ENCODE data around the gene OVAAL.
"Not testable (repeated sequence)": the region's sequence is repeated elsewhere in the genome, so short reads cannot be mapped to it uniquely, and the experiment has no call there.

The OVAAL gene

DNA sequence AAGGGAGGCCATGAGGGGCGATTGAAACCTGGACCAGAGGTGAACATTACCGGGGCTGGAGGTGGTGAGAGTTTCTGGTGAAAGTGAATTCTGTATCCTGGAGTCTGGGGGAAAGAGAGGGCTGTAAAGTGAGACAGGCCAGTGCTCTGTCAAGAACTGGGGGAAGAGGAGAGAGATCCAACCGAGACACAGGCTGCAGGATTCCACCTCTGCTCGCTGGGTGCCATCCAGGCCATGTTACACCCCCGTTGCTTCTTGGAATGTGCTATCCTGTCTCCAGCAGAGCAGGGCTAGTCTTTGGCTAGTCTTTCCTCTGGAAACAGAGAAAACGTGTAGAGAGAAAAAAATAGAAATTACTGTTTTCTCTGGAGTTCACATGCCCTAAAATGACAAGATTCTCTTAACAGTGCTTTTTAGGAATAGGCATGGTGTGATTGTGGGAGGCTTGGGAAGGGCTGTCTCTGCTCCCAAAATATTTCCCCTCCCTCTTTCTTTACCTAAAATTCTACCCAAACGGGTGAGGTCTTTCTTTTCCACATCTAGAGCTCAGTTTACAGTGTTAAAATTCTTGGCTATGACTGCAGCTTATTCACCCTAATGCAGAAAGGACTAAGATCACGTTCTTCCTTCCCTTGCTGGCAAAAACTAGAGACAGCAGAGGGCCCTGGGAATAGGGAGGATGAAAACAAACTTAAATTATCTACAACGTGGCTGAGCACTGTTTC lies 16.5 kb upstream of the OVAAL start:
- no peak for DNase-seq

DNA sequence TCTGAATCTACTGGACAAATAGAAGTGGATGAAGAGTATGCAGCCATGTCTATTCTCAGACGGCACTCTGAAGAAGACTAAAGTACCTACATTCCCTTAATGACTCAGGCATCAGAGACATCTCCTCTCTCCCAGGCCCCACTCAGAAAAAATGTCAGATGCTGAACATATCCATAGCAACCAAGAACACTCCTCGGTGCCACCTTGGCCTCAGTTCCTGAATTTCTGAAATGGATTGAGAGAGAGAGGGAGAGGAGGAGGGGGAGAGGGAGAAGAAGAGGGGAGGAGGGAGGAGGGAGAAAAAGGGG lies 16.0 kb upstream of the OVAAL start:
- DNase-seq: no peak

- DNase-seq: no peak
These were observed 14.7 kb upstream of the OVAAL start for GRCh38 chr1:180544050-180544449.

GRCh38 chr1:180545991-180546390 lies 12.8 kb upstream of the OVAAL start:
- no peak for DNase-seq

DNA sequence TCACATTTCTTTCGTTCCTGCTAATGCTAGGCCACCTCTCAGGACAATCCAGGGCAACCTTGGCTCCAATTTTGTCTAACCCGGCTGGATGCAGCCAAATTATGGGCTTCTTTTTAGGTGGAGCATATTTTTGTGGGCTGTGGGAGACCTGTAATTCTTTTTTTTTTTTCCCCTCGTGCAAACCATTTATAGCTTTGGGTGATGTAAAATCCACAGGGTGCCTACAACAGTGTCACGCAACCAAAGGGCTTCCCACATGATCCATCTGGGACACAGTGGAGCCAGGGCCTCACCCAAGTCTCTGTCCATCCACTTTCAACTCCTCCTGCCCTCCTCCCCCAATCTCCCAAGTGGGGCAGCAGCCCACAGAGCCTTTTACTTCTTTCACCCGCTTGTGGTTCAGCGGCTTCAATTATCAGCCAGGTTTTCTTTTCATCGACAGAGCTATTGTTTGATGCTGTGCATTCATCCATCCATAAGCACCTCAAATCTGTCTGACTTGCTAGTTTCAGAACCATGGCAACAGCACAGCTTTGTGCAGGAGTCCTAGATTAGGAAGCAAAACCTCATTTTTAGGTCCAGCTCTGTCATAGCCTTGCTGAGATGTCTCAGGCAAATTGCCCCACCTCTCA lies 10.0 kb upstream of the OVAAL start:
- no peak for DNase-seq

DNA sequence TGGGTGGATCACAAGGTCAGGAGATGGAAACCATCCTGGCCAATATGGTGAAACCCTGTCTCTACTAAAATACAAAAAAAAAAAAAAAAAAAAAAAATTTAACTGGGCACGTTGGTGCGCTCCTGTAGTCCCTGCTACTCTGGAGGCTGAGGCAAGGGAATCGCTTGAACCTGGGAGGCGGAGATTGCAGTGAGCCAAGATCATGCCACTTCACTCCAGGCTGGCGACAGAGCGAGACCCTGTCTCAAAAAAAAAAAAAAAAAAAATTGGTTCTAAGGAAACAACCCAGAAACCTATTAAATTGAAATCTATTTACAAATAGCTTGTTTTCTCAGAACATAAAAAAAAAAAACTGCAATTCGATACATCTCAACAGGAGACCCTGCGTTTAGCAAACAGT lies 9.0 kb upstream of the OVAAL start:
- DNase-seq: not testable (repeated sequence)

GRCh38 chr1:180550241-180550640 lies 8.5 kb upstream of the OVAAL start:
- no peak for DNase-seq

DNA sequence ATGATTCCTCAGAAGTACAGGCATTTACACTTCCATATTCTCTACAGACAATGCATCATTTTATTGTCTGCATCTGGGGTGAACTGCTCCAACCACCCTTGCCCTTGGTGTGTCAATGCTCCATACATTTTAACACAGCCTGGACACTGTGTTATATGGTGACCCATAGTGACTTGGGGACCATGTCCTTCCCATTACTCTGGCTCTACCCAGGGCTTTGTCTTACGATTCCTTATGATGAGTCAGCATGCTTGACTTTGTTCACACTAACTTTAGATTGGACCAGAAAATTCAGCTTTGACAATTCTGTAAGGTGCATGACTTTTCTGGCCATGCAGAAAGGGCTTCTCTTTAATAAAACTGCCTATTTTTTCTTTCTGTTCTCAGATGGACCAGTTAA lies 6.8 kb upstream of the OVAAL start:
- DNase-seq: no peak

DNA sequence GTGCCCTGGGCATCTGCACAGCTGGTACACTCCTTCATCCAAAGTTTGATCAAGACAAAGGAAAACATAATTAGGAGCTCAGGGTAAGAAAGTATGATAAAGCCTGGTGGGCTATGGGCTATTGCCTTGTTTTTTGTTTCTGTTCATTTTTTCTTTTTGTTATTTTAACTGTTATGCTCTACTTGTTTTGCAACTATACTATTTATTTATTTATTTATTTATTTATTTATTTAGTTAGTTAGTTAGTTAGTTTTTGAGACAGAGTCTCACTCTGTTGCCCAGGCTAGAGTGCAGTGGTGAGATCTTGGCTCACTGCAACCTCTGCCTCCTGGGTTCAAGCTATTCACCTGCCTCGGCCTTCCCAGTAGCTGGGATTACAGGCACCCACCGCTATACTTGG lies 5.7 kb upstream of the OVAAL start:
- not testable (repeated sequence) for DNase-seq

DNA sequence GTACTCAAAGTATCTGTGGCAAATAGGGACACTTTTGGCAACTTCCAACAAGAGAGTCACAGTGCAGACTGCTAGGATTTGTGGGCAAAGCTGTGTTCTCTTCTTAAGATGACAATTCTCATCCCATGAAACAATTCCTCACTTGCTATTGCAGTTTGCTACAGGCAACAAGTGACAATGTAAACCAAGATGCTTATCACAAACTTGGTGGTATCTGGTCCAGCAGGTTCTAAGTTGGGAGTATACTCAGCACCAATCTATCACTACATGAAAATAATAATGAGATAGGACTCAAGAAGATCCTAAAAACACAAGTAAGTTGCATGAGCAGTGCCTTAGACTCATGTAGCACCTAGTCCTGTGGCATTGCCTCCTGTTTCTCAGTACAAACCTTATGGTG lies 3.4 kb upstream of the OVAAL start:
- no peak for DNase-seq

DNA sequence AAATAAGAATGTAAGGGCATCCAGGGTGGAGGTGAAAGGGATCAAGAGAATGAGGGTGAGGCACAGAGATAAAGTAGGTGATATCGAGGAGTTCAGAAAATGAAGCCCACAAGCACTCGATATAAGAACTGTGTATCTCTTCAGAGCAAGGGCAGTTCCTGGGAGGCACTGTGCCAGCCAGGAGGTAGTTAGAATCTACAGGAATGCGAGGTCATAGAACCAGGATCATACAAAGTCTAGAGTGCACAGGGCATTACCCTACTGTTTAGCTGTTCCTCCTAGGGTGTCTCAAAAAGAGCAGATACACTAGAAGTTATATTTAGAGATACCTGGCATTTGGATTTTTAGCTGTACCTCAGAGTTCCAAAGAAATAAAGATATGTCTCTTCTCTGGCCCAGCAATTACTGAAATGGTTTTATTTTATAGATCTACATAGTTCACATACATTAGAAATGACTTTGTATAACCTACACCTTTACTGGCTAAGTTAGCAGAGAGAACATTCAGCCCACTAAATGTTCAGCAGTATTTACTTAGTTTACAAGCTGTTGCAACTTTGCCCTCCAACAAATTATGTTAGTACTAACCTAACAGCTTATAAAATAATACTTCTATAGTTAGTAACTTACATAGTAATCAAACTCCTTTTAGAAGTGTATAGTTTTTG lies 1.6 kb downstream of the OVAAL start:
- DNase-seq: no peak

DNA sequence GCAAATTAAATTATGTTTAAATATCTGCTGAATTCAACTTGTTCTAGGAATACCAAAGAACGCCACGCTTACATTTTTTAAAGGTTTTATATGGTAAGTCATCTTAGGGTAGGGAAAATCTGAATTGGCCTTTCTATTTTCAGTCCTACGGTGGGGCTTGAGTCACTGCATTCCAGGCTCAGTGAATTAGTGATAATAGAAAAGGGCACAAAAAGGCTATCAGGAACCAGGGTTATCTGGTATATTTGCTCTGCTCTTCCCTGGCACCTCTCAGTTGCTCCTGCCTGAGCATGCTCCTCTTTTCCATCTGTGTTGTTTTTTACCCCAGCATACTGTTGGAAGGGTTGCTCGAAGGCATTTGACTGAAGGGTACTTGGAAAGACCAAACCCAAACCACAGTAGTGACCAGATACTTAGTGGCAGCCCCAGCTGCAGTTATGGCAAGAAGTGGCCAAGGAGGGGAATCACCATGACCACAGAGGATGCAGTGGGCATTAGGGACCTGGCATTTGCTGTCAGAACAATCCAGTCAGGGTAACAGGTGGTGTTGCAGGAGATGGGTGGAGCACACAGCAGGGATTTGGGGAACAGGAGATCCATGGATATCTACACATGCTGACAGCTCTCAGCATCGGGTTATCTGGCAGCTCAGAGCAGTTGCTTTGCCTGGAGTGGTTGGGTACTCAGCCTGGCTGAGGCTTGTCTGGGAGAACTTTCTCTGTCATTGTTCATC lies 2.3 kb downstream of the OVAAL start:
- no peak for DNase-seq

DNA sequence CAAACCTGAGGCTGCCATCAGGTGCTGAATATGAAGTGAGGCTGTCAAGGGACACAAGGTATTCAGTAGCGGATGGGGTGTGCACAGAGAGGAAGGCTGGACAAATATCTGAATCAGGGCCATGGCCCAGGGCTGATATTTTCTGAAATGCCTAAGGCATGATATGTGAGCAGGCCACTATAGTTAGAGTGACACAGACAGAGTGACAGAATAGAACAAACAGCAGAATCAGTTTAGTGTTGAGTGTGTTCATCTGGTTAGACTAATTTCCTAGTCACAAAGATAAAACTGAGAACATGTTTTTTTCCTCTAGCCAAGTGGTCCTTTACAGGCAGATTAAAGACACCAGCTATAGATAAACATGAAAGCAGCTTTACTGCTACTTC lies 3.9 kb downstream of the OVAAL start:
- DNase-seq: no peak

DNA sequence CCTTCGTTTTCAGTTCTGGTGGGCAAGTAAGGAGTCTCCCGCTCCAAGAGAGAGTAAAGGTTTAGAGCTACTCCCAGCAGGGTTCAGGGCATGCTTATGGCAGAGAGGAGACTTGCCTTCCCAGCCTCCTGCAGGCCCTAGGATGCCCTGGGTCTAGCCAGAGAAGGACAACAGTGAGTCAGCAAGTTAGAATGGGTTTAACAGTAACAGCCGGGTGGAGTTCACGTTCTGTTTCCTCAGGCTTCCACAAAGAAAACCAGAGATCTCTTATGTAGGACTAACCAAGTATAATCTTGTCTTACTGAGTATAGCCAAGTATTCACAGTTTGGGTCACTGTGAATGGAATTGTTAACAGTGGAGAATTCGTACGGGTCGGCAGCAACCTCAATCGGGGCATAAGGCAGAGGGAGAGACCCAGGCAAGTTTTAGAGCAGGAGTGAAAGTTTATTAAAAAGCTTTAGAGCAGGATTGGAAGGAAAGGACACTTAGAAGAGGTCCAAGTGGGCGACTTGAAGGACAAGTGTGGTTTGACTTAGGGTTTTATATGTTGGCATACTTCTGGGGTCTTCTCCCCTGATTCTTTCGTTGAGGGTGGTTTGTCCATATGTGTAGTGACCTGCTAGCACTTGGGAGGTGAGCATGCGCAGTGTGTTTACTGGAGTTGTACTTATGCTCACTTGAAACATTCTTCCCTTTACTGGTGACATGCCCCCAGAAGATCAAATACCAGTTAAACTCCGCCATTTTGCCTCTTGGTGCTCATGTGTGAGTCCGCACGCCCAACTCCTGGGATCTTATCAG lies 4.5 kb downstream of the OVAAL start:
- peak; percentile 13 for DNase-seq

DNA sequence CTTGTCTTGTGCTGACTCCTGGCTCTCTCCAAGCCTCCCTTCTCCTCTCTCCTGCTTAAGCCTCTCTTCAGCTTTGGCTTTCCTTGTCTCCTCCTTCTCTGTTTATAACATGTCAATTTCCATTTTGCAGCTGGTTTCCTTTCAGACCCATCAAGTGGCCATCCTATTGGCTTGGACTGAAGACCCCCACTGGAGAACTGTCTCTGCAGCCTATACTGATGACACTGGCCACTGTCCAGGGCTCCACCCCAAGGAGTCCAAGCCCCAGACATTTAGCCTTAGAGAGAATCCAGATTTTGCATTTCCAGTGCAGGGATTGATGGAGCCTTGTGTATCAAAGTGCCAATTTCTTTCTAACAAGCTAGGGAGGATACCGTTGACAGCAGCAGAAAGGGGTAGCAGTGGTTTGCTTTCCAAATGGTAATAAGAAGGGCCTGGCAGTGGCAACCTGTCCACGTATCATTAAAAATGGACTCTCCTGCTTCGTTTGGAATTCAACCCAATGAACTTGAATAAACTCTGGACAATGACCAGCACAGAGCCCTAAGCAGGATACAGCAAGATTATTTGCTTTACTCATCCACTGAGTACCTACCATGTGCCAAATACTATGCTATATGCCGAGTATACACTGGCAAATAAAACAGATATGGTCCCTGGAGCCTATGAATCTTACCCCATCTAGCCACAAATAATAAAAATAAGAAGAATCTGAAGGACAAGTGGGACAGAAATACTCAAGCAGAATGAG lies 6.5 kb downstream of the OVAAL start:
- no peak for DNase-seq

- DNase-seq: no peak
These were observed 7.3 kb downstream of the OVAAL start for GRCh38 chr1:180566026-180566425.

DNA sequence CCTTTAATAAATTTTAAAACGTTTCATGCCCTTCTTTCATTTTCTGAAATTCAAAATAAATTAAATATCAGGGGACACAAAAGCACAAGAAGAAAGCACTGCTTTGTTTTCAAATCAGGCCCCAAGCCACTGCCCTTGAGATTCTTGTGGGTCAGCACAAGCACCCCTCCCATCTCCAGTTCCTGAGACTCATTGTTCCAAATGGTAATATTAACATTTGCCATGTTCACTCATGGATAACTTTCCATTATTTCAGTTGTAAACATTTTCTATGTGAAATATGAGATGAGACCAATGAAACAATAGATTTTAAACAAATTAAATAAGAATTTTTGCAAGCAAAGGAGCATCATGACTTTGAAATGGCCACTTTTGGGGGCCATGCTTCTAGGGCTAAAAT lies 7.7 kb downstream of the OVAAL start:
- no peak for DNase-seq

DNA sequence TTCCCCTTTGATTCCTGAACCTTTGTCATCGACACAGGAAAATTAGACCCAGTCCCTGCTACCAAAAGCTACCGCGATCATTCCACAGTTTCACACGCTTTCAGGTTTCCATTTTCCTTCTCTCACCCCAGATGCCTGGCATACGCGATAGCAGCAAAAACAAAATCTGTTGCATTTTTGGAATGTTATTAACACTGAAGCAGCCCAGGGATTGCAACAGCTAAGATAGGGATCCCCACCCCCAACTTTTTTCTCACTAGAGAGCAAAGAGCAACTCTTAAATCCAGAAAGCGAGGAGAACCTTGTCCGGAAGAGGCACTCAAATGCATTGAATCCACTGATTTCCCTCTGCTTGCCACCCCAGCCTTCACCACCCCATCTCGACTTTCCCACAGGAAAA lies 8.9 kb downstream of the OVAAL start:
- DNase-seq: no peak

DNA sequence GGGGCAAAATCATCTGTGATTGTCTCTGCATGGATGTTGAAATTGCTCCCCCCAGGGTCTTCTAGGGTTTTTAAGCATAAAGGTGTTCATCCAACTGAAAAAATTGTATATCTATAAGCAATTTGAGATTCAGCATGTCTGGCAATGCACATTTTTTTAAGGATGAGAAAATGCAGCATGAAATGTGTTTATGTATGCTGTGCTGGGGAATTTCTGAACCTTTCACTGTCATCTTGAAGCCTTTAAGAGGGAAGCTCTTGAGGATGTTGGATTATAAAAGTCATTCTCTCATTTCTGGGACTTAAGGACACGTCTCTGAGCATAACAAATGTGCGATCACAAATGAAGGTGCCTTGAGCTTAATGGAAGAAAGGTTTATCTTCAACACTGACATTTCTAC lies 9.4 kb downstream of the OVAAL start:
- DNase-seq: no peak

DNA sequence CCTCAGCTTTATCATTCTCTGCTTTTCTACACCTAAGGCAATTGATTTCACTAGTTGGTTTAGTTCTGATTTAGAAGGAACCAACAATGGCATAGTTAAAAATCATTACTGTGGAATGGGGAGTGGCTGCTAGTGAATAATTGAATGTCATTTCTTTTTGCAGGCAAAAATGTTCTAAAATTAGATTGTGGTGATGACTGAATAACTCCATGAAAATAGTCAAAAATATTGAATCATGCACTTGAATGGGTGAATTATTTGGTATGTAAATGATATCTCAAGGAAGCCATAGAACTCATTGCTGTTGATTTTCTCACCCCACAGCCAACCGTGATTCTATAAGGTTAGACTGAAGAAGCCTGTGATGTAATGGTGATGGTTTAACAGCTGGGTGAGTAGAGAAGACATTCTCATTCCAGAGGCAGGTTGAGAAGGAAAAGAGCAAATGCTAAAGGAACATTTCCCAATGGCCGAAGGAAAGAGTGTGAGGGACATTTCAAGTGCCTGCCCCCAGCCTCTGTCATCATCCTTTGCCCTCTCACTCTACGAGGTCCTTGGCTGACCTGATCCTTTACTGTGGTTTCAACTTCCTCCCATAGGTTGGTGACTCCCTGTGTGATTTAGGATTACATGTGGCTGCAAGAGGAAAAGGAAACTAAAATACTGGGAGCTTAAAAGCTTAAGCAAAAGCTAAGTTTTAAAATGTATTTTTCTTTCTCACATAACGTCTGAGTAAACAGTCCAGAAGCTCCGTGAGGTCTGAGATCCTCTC lies 12.5 kb downstream of the OVAAL start:
- no peak for DNase-seq

DNA sequence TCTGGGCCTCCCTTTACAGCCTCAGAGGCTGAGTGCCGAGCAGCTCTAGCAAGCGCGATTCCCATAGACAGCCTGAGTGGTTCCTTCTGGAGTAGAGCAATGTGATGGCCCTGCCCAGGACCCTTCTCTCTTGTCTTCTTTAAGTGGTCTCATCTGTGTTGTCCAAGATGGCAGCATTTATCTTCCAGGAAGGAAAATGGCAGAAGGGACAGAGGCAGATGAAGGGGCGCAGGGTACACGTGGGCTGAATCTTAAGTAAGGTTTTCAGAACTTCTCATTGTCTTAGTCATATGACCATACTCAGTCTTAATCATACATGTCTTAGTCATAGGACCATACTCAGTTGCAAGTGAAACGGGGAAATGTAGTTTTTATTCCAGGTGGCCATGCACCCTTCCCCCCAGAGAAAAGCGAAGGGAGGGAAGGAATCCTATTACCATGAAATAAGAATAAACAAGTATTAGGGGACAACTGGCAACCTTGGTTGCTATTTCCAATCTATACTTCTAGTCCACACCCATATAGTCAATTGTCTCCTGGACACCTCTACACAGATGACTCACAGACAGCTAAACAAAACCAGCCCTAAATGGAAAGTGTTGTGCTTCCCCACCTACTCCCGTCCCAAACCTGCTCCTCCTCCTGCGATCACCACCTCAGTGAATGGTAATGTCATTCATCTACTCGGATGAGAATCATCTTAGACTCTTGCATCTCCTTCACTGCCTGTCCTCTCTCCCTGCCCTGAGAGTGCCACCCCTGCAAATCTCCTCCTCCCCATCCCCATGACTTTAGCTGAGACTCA lies 13.3 kb downstream of the OVAAL start:
- DNase-seq: no peak
